ENCODE measurements around the gene SMARCD1.

The SMARCD1 gene

DNA sequence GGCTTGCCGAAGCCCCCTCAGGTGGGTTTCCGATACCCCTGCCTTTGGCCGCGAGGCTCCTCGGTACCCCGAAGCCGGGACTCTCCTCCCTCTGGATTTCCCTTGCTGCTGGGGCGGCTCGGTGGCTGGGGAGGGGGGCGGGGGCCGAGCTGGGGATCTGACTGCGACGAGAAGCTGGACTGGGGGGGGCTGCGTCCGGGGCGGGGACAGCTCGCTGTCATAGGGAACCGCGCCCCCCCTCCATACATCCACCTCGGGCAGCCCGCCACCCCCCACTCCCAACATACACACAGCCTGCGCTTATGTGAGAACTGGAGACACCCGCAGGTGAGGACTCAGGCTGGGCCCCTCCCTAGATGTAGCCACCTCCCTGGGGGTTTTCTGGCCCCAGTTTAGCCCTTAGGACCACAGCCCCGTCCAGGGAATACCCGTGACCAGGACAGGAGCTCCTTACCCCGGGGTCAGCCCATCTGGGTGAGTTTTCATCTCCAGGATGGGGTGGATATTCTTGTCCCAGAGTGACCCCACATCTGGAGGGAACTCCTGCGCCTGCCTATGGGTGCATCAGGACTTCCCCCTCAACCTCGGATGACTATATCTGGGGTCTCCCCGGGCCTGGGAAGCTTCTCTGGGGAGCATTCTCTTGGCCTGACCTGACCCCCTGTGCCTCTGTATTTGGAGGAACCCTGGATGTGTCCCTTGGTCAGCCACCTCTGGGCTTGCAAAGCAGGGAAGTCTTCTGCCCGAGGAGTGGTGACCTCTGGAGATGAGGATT lies 27.1 kb upstream of the SMARCD1 start:
- in situ Hi-C loops (cut with HindIII; ENCODE audit: low pct_ligation_motif_present, low sequenced_read_pairs): no loop called here
- Histone ChIP-seq H3K4me3 (ENCODE audit: low read depth, low read length) (peak overlapping the region; percentile 59), H3K36me3 (replicated peaks) (no peaks in the 10 kb centered on the region), H3K27me3 (replicated peaks) (no peaks in the 10 kb centered on the region), H3K27ac (no peak overlapping the region)
- TF ChIP-seq, protein P1, sequence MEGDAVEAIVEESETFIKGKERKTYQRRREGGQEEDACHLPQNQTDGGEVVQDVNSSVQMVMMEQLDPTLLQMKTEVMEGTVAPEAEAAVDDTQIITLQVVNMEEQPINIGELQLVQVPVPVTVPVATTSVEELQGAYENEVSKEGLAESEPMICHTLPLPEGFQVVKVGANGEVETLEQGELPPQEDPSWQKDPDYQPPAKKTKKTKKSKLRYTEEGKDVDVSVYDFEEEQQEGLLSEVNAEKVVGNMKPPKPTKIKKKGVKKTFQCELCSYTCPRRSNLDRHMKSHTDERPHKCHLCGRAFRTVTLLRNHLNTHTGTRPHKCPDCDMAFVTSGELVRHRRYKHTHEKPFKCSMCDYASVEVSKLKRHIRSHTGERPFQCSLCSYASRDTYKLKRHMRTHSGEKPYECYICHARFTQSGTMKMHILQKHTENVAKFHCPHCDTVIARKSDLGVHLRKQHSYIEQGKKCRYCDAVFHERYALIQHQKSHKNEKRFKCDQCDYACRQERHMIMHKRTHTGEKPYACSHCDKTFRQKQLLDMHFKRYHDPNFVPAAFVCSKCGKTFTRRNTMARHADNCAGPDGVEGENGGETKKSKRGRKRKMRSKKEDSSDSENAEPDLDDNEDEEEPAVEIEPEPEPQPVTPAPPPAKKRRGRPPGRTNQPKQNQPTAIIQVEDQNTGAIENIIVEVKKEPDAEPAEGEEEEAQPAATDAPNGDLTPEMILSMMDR (IDR thresholded peaks at IDR 0.05; ENCODE audit: low read depth, low read length, missing control alignments): no peak
- no peak for DNase-seq

GRCh38 chr12:50058743-50059312 lies 26.3 kb upstream of the SMARCD1 start:
- no peak overlapping the region for H3K4me3 ChIP-seq (ENCODE audit: low read depth, low read length)
- no peak overlapping the region for H3K27ac ChIP-seq
- TF ChIP-seq, protein P1 (IDR thresholded peaks at IDR 0.05; ENCODE audit: low read depth, low read length, missing control alignments): no peak
- no peak for DNase-seq
- H3K36me3 ChIP-seq (replicated peaks): no peaks in the 10 kb centered on the region
- in situ Hi-C loops (cut with HindIII; ENCODE audit: low pct_ligation_motif_present, low sequenced_read_pairs): no loop called here
- no peaks in the 10 kb centered on the region for H3K27me3 ChIP-seq (replicated peaks)

- DNase-seq: no peak
- in situ Hi-C loops (cut with HindIII; ENCODE audit: low pct_ligation_motif_present, low sequenced_read_pairs): no loop called here
- no peaks in the 10 kb centered on the region for H3K36me3 ChIP-seq (replicated peaks)
- no peak overlapping the region for H3K27ac ChIP-seq
- TF ChIP-seq, protein P1 (IDR thresholded peaks at IDR 0.05; ENCODE audit: low read depth, low read length, missing control alignments): no peak
- H3K27me3 ChIP-seq (replicated peaks): no peaks in the 10 kb centered on the region
- H3K4me3 ChIP-seq (ENCODE audit: low read depth, low read length): no peak overlapping the region
These were observed 25.6 kb upstream of the SMARCD1 start for GRCh38 chr12:50059440-50060119.

DNA sequence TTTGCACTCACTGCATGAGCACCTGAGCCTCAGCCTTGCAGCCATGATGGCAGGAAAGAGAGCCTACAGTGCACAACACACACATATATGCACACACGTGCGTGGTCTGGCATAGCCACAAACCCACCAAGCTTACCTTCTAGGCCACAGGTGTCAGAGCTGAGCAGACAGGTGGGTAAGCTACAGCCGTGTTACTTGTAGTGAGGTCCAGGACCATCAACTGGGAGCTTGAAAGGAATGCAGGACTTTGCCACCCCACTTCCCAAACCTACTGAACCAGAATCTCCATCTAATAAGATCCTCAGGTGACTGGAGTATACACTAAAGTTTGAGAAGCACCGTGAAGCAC lies 25.0 kb upstream of the SMARCD1 start:
- Histone ChIP-seq H3K4me3 (ENCODE audit: low read depth, low read length) (no peak overlapping the region), H3K36me3 (replicated peaks) (no peaks in the 10 kb centered on the region), H3K27ac (no peak overlapping the region), H3K27me3 (replicated peaks) (no peaks in the 10 kb centered on the region)
- TF ChIP-seq, protein P1 (IDR thresholded peaks at IDR 0.05; ENCODE audit: low read depth, low read length, missing control alignments): no peak
- no peak for DNase-seq
- in situ Hi-C loops (cut with HindIII; ENCODE audit: low pct_ligation_motif_present, low sequenced_read_pairs): no loop called here

DNA sequence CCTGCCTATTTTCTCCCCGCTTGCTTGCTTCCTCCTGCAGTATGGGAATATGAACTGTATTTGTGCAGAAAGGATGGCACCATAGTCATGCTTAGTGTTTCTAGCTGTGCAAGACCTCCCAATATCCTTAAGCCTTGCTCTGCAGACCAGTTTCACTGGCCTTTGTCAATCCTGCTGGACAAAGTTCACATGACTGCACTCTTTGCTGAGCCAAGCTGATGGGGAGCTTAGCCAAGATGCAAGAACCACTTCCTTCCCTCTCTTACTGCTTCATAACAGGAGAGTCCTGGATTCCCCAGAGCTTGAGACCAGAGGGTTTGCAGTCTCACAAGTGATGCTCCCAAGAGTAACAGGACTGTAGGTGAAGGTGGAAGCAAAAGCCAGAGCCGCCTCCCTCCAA lies 24.0 kb upstream of the SMARCD1 start:
- H3K36me3 ChIP-seq (replicated peaks): no peaks in the 10 kb centered on the region
- in situ Hi-C loops (cut with HindIII; ENCODE audit: low pct_ligation_motif_present, low sequenced_read_pairs): no loop called here
- no peak for DNase-seq
- TF ChIP-seq, protein P1 (IDR thresholded peaks at IDR 0.05; ENCODE audit: low read depth, low read length, missing control alignments): no peak
- H3K27me3 ChIP-seq (replicated peaks): no peaks in the 10 kb centered on the region
- H3K27ac ChIP-seq: no peak overlapping the region
- H3K4me3 ChIP-seq (ENCODE audit: low read depth, low read length): no peak overlapping the region

Measured in brain microvascular endothelial cell (primary cell).